OCI-LY7 (cell line): Measurements from ENCODE around the gene RPL12.

Experiments
- CTCF ChIP-seq: fragments of 200-600 bp; sonication (generic); conservative IDR thresholded peaks from 2 replicates; pipeline ENCODE4 v1.5.1; 2014; ENCODE audit warnings: mild to moderate bottlenecking, antibody characterized with exemption, low read length, moderate library complexity, mixed read lengths
- EZH2phosphoT487 ChIP-seq: fragments of 200-600 bp; sonication (generic); IDR thresholded peaks from 2 replicates; pipeline ENCODE4 v1.6.1; 2018; ENCODE audit warnings: low read depth, borderline replicate concordance, mild to moderate bottlenecking, mixed run types, antibody characterized with exemption, low read length, moderate library complexity, mixed read lengths

GRCh38 chr9:127452691-127453090 is 1.5 kb upstream of the RPL12 start:
- TF ChIP-seq CTCF = no peak
- TF ChIP-seq EZH2phosphoT487 = no peak
